Activated CD4-positive, alpha-beta T cell treated with anti-CD3 and anti-CD28 coated beads for 4 hours (primary cell): Measurements from ENCODE around the gene RTF2.

Experiments used
- DNase-seq, 2 donors: peaks; one replicate each; pipeline ENCODE4 v3.0.0-alpha.2; 2020

Gene RTF2, protein sequence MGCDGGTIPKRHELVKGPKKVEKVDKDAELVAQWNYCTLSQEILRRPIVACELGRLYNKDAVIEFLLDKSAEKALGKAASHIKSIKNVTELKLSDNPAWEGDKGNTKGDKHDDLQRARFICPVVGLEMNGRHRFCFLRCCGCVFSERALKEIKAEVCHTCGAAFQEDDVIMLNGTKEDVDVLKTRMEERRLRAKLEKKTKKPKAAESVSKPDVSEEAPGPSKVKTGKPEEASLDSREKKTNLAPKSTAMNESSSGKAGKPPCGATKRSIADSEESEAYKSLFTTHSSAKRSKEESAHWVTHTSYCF

DNA sequence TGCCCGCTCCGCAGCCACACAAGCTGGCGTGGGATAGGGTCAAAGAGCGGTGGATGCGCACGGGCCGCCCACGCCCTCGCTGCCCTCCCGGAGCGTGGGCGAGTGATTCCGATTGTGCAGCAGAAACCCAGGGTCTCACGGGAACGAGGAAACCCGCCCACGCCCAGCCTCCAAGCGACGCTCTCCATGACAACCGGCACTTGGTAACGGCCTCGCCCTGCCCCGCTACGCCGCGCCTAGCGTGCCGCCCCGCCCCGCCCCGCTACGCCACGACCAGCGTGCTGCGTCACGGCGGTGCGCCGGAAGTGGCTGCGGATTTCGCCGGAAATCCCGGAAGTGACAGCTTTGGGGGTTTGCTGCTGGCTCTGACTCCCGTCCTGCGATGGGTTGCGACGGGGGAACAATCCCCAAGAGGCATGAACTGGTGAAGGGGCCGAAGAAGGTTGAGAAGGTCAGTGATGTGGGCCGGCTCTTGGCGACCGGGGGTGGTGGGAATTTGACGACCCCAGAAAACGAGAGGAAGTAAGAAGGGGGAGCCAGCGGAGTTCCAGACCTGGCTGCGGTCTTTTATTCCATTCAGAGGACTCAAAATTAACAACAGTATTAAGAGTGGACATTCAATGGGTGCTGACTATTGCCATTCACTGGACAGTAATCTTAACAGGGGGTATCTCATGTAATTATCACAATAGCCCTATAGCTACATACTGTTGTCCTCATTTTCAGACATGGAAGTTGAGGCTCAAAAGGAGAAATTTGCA, at the start of gene RTF2:
TSS of gene RTF2 (plus strand) at position 312 of the 761 bp plus-strand sequence. CDS start at position 383, 71 bp downstream.
- DNase-seq: peak; percentile 96 to 98

DNA sequence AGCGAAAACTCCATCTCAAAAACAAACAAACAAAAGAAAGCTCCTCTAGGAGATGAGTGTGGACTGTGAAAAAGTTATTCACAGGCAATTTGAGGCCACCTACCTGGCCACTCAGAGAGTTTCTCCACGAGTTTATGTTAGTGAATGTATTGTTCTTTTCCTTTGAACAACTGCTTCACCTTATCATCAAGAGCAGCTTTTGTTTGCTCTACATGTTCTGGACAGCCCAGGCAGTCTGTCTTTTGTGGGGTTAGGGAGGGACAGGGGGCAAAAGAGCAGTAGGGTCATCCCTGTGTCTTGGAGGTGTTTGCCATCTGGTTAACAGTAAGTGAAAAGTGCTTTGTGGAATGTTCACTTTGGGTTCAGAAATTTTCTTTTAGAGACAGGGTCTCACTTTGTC, 48.4 kb upstream of the RTF2 start:
- DNase-seq: no peak

DNA sequence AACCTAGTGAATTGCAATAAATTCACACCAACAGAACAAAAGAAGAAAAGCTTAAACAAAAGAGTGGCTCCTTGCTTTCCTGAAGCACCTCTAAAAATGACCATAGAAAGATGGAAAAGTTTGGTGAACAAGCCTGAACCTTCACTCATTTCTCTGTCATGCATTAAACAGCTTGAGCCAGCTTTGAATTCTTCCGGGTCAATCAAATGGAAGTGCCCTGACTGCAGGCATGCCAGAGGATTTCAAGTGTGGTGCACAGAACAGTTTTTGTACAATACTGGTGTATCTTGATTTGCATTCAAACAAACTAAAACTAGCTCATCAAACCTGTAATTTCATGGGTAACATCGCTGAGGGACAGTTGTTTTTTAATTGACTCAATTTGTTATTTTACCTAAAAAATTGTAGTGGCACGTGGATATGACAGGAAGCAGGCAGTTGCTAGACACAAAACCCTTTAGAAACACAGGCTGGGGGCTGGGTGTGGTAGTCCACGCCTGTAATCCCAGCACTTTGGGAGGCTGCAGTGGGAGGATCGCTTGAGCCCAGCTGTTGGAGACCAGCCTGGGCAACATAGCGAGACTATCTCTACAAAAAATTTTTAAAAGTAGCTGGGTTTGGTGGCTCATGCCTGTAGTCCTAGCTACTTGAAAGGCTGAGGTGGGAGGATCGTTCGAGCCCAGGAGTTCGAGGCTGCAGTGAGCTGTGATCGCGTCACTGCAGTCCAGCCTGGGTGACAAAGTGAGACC, 47.3 kb upstream of the RTF2 start:
- DNase-seq: no peak

DNA sequence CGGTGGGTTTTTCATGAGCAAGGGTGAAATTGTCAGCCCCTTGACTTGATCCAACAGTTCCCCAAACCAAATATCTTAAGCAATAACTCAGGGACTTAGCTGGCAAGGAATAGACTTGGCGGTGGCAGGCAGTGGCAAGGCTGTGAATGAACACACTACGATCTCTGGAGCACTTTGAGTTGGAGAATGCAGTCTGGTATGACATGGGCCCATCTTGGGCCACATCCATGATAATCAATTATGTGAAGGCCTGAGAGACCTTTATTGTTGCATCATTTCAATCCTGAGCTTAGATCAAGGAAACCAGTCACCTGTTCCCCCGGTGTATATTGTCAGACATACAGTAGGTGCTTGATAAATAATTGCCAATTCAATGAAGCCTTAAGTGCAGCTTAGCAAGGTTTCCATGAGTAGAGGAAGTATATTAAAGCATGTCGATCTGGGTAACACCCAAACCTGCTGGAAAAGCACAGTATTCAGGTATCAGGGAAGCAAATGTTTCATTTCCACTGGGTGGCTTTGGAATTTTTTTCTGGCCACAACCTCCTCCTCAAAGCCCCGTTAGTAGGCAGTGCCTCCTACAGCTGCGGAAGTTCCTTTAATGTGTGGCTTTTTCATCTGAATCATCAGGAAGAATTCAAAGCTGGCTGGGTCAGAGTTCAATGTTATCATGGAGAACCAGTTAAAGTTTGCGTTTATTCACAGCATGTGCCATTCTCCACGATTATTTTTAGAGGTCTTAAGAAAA, 46.2 kb upstream of the RTF2 start:
- DNase-seq: peak in 1 of 2 donors; percentile 16

DNA sequence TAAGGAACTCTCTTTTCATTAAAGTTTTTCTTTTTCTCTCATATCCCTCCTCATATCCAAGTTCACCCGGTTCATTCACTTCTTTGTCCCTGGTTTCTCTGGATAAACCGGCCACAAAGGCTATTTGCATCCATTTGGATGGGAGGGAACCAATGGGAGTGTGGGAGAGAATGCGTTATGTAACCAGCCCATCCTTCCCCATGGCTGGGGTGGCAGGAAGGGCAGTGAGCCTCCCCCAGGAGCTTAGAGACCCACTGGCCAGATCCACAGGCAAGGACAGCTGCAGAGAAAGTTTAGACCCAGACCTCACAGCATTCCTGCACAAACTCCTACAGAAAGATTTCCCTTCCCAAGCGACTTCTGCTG, 45.6 kb upstream of the RTF2 start:
- DNase-seq: no peak

DNA sequence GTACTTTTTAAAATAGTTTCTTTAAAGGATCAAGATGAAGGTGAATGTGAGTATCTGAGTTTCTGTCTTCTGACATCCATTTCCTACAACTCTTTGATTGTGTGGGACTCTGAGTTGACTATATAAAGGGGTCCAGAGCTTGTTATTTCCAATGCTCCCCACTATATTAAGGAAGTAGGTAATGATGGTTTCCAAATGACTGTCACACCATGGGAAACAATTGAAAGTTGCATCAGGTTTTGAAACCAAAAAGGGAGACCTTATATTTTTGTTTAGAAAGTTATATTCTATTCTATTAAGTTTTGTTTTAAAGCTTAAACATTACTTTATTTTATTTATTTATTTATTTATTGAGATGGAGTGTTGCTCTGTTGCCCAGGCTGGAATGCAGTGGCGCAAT, 45.2 kb upstream of the RTF2 start:
- DNase-seq: no peak

DNA sequence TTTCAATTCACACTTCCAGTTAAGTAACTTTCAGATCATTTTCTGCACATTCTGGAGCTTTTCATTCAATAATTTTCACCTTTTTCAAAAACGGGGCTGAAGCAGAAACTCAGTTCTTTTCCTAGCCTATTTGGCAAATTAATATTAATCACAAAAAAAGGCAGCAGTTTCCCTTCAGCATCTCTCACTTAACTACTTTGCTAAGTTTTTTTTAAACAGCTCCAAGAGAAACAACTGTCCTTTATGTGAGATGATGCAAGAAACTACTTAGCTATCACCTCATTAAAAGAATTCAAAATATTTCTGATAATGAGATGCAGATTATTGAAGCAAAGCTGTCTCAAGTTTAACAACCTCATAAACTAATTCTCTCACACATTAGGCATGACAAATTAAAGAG, 44.5 kb upstream of the RTF2 start:
- DNase-seq: no peak

DNA sequence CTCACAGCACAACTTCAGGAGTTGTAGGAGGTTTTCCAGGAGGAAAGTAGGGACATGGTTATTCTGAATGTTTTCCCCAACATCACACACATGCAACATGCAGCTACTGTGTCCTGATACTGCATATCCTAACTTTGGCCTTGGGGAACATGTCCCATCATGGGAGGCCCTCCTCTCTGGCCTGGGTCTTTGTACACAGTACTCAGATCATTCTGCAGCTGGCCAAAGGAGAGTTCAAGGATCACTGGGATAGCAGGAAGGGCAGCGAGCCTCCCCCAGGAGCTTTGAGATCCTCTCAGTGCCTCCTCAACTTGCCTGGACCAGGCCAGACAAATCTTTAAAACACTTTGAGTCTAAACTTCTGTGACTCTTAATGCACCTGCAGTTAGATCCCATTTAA, 43.5 kb upstream of the RTF2 start:
- DNase-seq: no peak

DNA sequence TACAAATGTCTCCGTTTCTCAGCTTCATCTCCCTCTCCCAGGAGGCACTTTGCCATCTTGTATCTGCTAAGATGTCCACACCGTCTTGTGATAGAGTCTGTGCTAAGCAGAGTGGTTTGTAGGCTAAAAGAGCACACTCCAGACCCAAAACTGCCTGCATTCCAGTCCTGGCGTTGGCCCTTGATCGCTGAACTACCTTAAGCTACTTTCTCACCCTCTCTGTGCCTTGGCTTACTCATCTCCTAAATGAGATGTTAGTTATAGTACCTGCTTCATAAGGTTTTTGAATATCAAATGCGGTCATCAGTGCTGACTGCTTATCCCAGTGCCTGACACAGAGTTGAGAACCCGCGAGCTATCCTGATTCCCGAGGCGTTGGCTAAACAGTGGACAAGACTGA, 42.4 kb upstream of the RTF2 start:
- DNase-seq: no peak

DNA sequence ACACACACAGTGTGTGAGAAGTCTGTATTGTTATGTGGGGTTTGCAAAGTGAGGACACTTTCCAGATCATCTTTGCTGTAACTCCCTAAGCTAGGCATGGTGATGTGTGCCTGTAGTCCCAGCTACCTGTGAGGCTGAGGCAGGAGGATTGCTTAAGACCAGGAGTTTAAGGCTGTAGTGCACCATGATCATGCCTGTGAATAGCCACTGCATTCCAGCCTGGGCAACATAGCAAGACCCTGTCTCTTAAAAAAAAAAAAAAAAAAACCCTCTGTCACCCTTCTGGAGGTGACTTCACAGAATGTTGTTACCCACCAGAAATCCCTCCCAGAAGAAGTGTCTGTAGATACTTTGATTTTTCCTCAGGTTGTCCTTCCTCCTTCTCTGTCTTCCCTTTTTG, 41.5 kb upstream of the RTF2 start:
- no peak for DNase-seq

DNA sequence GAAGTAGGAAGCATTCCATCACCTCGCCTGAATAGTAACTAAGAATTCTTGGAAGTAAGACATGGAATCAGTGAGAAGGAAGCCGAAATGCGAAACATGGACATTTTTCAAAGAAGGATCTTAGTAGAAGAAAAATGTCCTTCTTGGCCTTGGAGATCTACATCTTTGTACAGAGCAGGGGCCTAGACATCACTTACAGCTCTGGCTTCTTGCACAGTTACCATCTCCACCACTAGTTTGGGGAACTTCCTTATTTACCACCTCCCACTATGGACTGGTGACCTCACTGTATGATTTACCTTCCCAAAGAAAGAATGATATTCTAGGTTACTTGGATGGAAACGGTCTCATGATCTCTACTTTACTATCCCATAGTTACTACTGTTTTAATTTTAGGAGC, 40.6 kb upstream of the RTF2 start:
- DNase-seq: no peak

DNA sequence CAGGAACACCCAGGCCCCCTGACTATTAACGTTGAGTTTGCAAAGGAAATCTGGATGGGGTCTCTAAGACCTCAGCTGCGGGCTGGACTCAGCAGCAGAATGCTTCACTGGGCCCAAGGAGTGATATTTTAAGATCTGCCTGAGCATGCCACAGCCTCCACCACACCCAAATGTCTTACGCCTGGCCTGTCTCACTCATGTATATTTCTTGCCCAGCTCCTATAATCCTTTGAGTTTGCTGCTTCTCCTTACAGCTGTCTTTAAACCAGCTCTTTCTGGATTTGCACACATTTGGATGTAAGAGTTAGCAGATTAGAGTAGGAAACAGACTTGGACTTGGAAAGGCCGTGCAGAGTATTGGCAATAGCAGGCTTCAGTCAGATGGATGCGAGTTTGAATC, 40.0 kb upstream of the RTF2 start:
- DNase-seq: no peak

DNA sequence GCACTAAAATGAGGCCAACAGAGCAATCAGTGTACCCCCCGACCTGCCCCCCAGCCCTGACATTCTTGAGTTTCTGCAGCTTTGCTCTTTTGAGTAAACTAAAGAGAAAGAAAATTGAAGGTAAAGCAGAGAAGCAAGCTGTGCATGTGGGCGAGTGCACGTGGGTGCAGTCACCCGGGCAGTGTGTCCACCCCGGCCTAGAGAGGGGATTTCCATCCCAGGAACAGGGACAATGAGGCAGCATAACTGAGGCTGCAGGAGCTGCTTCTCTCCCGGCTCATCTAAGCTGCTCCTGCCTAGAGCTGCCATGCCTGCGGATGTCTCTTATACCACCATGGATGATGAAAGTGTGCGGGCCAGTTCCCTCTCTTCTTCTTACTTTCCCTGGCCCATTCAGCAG, 39.5 kb upstream of the RTF2 start:
- DNase-seq: no peak

DNA sequence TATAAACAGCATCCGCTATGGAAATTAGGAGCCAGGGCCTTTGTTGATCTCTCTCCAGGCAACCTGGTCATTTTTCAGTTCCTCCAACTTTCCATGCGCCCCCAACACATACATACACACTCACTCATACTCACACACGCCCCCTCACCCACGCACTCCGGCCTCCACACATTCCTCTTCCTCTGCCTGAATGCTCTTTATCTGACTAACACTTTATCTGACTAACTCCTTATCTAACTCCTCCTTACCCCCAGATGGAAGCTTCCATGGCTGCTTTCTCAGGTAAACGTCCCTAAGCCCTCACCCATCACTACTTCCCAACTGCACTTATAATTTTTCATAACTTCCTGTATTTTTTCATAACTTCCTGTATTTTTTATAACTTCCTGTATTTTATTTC, 38.9 kb upstream of the RTF2 start:
- DNase-seq: peak; percentile 62 to 66

DNA sequence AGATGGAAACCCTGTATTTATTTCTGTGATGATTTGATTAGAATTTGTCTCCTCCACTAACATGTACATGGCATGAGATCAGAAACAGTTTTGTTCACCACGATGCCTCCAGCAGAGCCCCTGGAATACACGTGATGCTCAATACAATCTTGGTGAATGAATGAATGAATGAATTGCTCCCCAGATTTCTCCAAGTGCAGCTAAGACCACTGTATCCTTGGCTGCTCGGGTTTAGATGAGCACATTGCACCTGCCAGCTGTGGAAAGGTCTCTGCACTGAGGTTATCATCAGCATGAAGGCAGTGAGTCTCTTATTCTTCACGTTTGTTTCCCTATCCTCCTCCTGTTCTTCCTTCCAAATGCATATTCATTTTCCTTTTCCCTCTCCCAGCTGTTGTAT, 38.5 kb upstream of the RTF2 start:
- no peak for DNase-seq

DNA sequence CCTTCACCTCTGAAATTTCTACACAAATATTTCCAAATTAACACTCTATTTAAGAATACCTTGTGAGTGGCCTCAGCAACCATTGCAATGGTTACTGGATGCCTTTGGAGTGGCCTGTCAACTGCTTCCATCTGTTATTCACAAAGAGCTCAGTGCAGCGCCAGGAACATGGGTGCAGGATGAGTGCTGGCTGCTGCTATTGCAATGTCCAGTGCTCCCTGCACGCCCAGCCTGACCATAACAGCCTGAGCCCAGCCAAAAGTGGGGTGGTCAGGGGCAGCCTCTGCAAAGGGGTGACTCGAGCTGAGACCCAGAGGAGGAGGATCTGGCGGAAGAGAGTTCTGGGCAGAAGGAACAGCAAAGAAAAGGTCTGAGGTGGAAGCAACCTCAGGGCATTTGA, 38.0 kb upstream of the RTF2 start:
- DNase-seq: no peak

DNA sequence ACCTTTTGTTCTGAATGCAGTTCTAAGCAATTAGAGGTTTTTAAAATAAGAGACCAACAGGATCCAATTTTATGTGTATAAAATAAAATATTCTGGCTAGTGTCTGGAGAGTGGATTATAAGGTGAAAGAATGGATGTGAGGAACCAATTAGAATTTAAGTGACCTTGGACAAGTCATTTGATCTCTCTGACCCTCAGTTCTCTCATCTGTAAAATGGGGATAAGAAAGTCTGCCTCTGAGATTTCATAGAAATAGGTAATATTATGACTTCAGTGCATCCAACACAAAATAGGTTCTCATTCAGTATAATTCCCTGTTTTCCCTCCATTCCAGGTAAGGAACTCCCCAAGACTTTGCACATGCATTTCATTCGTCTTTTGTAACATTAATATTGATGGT, 37.5 kb upstream of the RTF2 start:
- DNase-seq: no peak

DNA sequence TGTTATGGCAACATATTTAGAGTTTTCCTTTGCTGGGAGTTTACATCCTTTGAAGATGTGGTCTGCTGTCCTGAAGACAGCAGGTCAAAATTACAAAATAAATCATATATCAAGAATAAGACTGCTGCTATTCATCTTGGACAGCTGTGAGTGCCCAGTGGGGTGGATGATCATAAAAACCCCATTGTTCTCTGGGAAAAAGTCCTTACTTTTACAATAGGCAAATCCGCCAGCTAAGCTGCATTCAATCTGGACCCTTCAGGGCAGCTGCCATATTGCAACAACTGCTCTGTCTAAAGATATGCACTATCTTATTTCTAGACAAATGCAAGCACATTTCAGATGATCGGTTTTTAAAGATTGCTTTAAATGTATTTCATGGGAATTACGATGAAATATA, 37.0 kb upstream of the RTF2 start:
- DNase-seq: no peak

DNA sequence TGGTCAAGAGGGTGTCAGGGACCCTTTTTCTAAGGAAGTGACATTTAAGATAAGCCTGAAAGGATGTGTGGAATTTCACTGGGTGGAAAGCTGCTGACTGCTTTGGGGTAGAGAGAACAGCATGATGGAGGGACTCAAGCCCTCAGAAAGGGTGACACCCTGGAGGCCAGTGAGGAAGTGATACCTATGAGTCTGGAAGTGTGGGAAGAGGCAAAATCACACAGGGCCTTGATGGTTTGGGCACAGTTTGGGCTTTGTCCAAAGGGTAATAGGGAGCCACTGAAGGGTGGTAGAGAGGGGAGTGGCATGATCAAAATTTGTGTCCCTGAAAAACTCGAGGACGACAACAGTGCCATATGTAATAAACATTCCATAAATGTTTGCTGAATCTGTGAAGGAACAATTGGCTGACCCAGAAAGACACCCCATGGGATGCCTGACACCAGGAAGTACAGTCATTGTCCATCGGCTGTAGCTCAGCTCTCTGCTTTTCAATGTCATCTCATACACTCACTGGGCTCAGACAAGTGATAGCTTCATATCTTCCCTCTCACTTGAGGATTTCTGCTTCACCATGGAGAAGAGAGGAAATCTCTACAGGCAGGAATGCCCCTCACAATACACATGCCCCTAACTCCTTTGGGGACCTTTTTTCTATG, 35.1 kb upstream of the RTF2 start:
- DNase-seq: no peak

DNA sequence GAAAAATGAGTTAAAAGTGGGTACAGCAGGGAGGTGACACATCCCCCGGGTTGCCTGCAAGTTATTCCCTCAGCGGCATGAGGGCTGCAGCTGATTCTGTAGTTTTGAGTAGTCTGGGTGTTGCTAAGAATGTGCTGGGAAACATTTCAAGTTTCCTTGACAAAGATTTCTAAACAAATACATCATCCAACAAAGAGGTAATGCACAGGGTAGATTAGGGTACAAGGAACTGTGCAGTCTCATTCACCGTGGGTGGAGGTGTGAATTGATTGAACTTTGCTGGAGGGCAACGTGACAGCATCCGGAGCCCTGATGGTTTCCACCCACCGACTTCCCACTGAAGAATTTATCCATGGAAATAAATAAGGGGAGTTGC, 34.6 kb upstream of the RTF2 start:
- DNase-seq: no peak

DNA sequence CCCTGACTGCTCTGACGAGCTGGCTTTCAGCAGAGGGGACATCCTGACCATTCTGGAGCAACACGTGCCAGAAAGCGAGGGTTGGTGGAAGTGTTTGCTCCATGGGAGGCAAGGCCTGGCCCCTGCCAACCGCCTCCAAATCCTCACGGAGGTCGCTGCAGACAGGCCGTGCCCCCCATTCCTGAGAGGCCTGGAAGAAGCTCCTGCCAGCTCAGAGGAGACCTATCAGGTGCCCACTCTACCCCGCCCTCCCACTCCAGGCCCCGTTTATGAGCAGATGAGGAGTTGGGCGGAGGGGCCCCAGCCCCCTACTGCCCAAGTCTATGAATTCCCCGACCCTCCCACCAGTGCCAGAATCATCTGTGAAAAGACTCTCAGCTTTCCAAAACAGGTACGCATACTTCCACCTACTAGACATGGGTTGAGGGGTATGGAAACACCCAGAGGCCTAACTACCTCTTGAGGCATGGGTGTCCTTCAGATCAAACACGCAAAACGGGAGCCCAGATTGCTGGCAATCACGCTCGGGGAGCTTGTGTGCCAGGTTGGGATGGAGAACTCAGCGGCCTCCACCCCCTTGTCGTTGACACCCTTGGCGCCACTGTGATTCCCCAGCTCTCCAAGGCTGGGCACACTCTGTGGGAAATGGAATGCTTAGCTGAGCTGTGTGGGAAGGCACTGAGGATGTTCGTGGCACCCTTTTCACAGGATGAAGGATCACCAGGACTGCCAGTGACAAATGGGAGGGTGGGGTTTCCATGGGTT, 31.0 kb upstream of the RTF2 start:
- no peak for DNase-seq

DNA sequence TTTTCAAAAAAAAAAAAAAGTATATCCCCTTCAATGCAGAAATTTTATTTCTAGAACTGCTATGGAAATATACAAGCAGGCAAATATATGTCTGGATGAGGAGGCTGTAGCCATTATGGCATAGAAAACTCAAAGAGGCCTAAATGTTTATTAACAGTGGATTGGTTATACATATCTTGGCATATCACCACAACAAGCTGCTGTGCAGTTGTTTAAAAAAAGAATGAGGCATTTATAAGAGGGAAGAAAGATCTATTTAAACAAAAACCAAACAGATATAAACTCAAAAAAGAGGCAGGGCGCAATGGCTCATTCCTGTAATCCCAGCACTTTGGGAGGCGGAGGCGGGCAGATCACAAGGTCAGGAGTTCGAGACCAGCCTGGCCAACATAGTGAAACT, 30.1 kb upstream of the RTF2 start:
- no peak for DNase-seq
